PC-3 (cell line): ENCODE results near the gene DNAAF5.

Experiments used
- EZH2phosphoT487 ChIP-seq: fragments of 300-600 bp; sonication (generic); IDR thresholded peaks from 2 replicates; pipeline ENCODE4 v1.6.1; 2018; ENCODE audit warnings: mild to moderate bottlenecking, antibody characterized with exemption, low read length, borderline replicate concordance
- TF ChIP-seq, protein P1 (sequence below): fragments of 300-600 bp; sonication (generic); conservative IDR thresholded peaks from 2 replicates; pipeline ENCODE4 v1.5.1; 2017; ENCODE audit warnings: antibody characterized with exemption, low read depth, mild to moderate bottlenecking, low read length

DNA sequence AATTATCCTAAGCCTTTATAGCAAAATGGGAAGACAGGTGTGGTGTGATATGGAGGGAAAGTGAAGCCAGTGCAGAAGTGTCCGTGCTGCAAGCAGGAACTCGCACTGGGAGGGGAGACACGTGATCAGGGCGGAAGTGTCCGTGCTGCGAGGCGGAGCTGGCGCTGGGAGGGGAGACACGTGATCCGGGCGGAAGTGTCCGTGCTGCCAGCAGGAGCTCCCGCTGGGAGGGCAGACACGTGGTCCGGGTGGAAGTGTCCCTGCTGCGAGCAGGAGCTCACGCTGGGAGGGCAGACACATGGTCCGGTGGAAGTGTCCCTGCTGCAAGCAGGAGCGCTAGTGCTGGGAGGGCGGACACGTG lies 41.1 kb downstream of the DNAAF5 start:
- TF ChIP-seq, protein P1, sequence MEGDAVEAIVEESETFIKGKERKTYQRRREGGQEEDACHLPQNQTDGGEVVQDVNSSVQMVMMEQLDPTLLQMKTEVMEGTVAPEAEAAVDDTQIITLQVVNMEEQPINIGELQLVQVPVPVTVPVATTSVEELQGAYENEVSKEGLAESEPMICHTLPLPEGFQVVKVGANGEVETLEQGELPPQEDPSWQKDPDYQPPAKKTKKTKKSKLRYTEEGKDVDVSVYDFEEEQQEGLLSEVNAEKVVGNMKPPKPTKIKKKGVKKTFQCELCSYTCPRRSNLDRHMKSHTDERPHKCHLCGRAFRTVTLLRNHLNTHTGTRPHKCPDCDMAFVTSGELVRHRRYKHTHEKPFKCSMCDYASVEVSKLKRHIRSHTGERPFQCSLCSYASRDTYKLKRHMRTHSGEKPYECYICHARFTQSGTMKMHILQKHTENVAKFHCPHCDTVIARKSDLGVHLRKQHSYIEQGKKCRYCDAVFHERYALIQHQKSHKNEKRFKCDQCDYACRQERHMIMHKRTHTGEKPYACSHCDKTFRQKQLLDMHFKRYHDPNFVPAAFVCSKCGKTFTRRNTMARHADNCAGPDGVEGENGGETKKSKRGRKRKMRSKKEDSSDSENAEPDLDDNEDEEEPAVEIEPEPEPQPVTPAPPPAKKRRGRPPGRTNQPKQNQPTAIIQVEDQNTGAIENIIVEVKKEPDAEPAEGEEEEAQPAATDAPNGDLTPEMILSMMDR: no peak
- TF ChIP-seq EZH2phosphoT487: no peak
